ENCODE results near the gene FNDC7. TPM values are rescaled to one million over a fixed set of nuclear protein-coding genes. Genes with fewer than 3 reads are reported as not detected.
A peak's percentile ranks its signal among the peaks of the same experiment; 100 is the strongest.

FNDC7 gene
- total RNA-seq, 1 donor from 2014 or later, result not detected

- no peaks in the 10 kb centered on the region for H3K36me3 Mint-ChIP-seq (ENCODE audit: low read depth)
- TF ChIP-seq, protein P1, sequence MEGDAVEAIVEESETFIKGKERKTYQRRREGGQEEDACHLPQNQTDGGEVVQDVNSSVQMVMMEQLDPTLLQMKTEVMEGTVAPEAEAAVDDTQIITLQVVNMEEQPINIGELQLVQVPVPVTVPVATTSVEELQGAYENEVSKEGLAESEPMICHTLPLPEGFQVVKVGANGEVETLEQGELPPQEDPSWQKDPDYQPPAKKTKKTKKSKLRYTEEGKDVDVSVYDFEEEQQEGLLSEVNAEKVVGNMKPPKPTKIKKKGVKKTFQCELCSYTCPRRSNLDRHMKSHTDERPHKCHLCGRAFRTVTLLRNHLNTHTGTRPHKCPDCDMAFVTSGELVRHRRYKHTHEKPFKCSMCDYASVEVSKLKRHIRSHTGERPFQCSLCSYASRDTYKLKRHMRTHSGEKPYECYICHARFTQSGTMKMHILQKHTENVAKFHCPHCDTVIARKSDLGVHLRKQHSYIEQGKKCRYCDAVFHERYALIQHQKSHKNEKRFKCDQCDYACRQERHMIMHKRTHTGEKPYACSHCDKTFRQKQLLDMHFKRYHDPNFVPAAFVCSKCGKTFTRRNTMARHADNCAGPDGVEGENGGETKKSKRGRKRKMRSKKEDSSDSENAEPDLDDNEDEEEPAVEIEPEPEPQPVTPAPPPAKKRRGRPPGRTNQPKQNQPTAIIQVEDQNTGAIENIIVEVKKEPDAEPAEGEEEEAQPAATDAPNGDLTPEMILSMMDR (IDR thresholded peaks at IDR 0.05), result peak; percentile 41
- H3K4me1 Mint-ChIP-seq (ENCODE audit: low read depth), result peaks cover 32% of the 10 kb centered on the region
- no peak for DNase-seq (ENCODE audit: low spot score)
- no peak overlapping the region for H3K4me3 Mint-ChIP-seq (ENCODE audit: unreplicated experiment)
- no peaks in the 10 kb centered on the region for H3K27me3 Mint-ChIP-seq (ENCODE audit: low read depth)
- no peaks in the 10 kb centered on the region for H3K9me3 Mint-ChIP-seq (ENCODE audit: low read depth)
- no peak overlapping the region for H3K27ac Mint-ChIP-seq (ENCODE audit: unreplicated experiment)
Measured at GRCh38 chr1:108708691-108709660, 3.7 kb upstream of the FNDC7 start.

- Mint-ChIP-seq H3K9me3 (ENCODE audit: low read depth) (no peaks in the 10 kb centered on the region), H3K36me3 (ENCODE audit: low read depth) (no peaks in the 10 kb centered on the region), H3K27ac (ENCODE audit: unreplicated experiment) (peak overlapping the region; percentile 87), H3K4me3 (ENCODE audit: unreplicated experiment) (no peak overlapping the region), H3K27me3 (ENCODE audit: low read depth) (no peaks in the 10 kb centered on the region), H3K4me1 (ENCODE audit: low read depth) (peaks cover 41% of the 10 kb centered on the region)
- DNase-seq (ENCODE audit: low spot score), result no peak
- TF ChIP-seq, protein P1 (IDR thresholded peaks at IDR 0.05), result no peak
Measured at GRCh38 chr1:108715932-108716331, 3.2 kb downstream of the FNDC7 start.

- DNase-seq (ENCODE audit: low spot score), result no peak
- Mint-ChIP-seq H3K36me3 (ENCODE audit: low read depth) (no peaks in the 10 kb centered on the region), H3K9me3 (ENCODE audit: low read depth) (no peaks in the 10 kb centered on the region), H3K27ac (ENCODE audit: unreplicated experiment) (peak overlapping the region; percentile 87), H3K27me3 (ENCODE audit: low read depth) (no peaks in the 10 kb centered on the region), H3K4me1 (ENCODE audit: low read depth) (peaks cover 46% of the 10 kb centered on the region), H3K4me3 (ENCODE audit: unreplicated experiment) (no peak overlapping the region)
- TF ChIP-seq, protein P1 (IDR thresholded peaks at IDR 0.05), result no peak
Measured at GRCh38 chr1:108716437-108717230, 3.9 kb downstream of the FNDC7 start.

- TF ChIP-seq, protein P1 (IDR thresholded peaks at IDR 0.05), result no peak
- H3K27me3 Mint-ChIP-seq (ENCODE audit: low read depth), result no peaks in the 10 kb centered on the region
- no peak overlapping the region for H3K4me3 Mint-ChIP-seq (ENCODE audit: unreplicated experiment)
- no peak overlapping the region for H3K27ac Mint-ChIP-seq (ENCODE audit: unreplicated experiment)
- H3K36me3 Mint-ChIP-seq (ENCODE audit: low read depth), result no peaks in the 10 kb centered on the region
- peaks cover 55% of the 10 kb centered on the region for H3K4me1 Mint-ChIP-seq (ENCODE audit: low read depth)
- no peak for DNase-seq (ENCODE audit: low spot score)
- no peaks in the 10 kb centered on the region for H3K9me3 Mint-ChIP-seq (ENCODE audit: low read depth)
Measured at GRCh38 chr1:108717774-108718316, 5.1 kb downstream of the FNDC7 start.
